GM12801 (cell line): Measurements from ENCODE around the gene HTRA3.

Experiments
- CTCF ChIP-seq: IDR thresholded peaks from one replicate; pipeline ENCODE4 v1.5.1; 2011; ENCODE audit warnings: control low read depth; ENCODE audit not compliant: insufficient read length; ENCODE audit errors: extremely low read depth

The HTRA3 gene

GRCh38 chr4:8308856-8309771, 39.6 kb downstream of the HTRA3 start:
- TF ChIP-seq CTCF, result no peak

- TF ChIP-seq CTCF, result no peak
These were observed 40.8 kb downstream of the HTRA3 start for GRCh38 chr4:8310306-8310705.

GRCh38 chr4:8311101-8312068, 41.8 kb downstream of the HTRA3 start:
- no peak for TF ChIP-seq CTCF

DNA sequence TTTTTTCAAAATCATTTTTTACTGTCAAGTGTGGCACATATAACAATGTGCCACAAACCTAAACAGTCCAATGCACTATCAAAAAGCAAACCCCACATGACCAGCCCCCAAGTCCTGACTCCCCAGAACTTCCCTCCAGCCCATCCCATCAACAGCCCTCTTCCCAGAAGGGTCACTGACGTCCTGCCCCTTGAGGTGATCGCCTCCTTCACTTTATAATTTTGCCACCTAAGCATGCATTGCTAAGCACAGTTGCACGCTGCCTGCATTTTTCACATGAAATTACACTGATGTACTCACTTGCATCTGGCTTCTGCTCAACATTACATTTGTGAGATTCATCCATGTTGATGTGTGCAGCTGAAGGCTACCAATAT, 42.5 kb downstream of the HTRA3 start:
- TF ChIP-seq CTCF, result no peak

DNA sequence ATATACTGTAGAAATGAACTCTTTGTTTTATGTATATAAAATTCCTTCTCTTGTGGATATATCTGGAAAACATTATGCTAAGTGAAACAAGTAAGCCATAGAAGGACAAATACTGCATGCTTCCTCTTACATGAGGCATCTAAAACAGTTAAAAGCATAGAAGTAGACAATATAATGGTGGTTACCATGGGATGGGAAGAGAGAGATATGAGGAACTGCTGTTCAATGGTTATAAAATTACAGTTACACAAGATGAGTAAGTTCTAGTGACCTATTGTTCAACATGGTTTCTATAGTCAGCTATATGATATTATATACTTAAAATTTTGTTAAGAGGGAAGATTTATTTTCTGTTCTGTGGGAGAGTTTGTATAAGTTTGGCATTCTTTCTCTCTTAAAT, 43.4 kb downstream of the HTRA3 start:
- no peak for TF ChIP-seq CTCF

- TF ChIP-seq CTCF, result no peak
These were observed 45.2 kb downstream of the HTRA3 start for GRCh38 chr4:8314691-8315255.

GRCh38 chr4:8315435-8316250, 46.1 kb downstream of the HTRA3 start:
- no peak for TF ChIP-seq CTCF
